SK-N-SH (cell line): ENCODE results near the gene AMD1. TPM values are rescaled to one million over a fixed set of nuclear protein-coding genes. Genes with fewer than 3 reads are reported as not detected.

ENCODE experiments used
- CTCF ChIA-PET: fragments of 300-600, 350-600 bp; formaldehyde crosslinking; extraction: SDS; loops from one replicate; lab custom pipeline; 2021; lab: Yijun Ruan, JAX
- POLR2A ChIA-PET: fragments of 350-600 bp; sonication (Branson Sonifier 250); formaldehyde crosslinking; extraction: SDS; loops from one replicate; lab custom pipeline; 2020; ENCODE audit warnings: antibody characterized with exemption, inconsistent platforms; lab: Yijun Ruan, JAX
- DNase-seq: peaks from one replicate; pipeline ENCODE4 v3.0.0; 2012
- H2AFZ ChIP-seq: fragments of 200-600 bp; sonication (generic); 2 replicates; pipeline ENCODE4 v1.8.1; 2016; ENCODE audit warnings: antibody characterized with exemption, mild to moderate bottlenecking, low read depth
- H3F3A ChIP-seq: fragments of 200-600 bp; sonication (generic); replicated peaks from 2 replicates; pipeline ENCODE3; 2016; ENCODE audit warnings: antibody characterized with exemption, mild to moderate bottlenecking; ENCODE audit not compliant: insufficient read depth
- H3K27ac ChIP-seq, 2 experiments: fragments of 200-500 bp in 1 of 2; fragments of 200-600 bp in 1 of 2; sonication (Bioruptor generic) in 1 of 2; sonication (generic), shearing (Covaris generic) in 1 of 2; 2 replicates each; pipeline versions ENCODE4 v1.5.1 to v1.6.1; 2014 to 2016; ENCODE audit warnings: low read depth in 2 of 2, inconsistent platforms in 1 of 2, low read length in 1 of 2, mild to moderate bottlenecking in 1 of 2, mixed read lengths in 1 of 2
- H3K27me3 ChIP-seq: fragments of 200-600 bp; sonication (generic), shearing (Covaris generic); 2 replicates; pipeline ENCODE4 v1.6.1; 2016; ENCODE audit warnings: mixed run types; ENCODE audit not compliant: insufficient read depth
- H3K36me3 ChIP-seq, 2 experiments: fragments of 200-500 bp in 1 of 2; fragments of 200-600 bp in 1 of 2; sonication (Bioruptor generic) in 1 of 2; sonication (generic) in 1 of 2; replicated peaks in 1 of 2; 2 replicates each; pipeline versions ENCODE3 to v1.5.1; 2014 to 2016; ENCODE audit warnings: low read length in 1 of 2, mild to moderate bottlenecking in 1 of 2; ENCODE audit not compliant: insufficient read depth in 2 of 2, control insufficient read depth in 1 of 2
- H3K4me1 ChIP-seq, 2 experiments: fragments of 200-500 bp in 1 of 2; fragments of 200-600 bp in 1 of 2; sonication (Bioruptor generic) in 1 of 2; sonication (generic), shearing (Covaris generic) in 1 of 2; 2 replicates each; pipeline versions ENCODE4 v1.5.1 to v1.6.1; 2014 to 2016; ENCODE audit warnings: low read depth in 1 of 2, low read length in 1 of 2, mixed run types in 1 of 2; ENCODE audit not compliant: insufficient read depth in 2 of 2, control insufficient read depth in 1 of 2
- H3K4me2 ChIP-seq: fragments of 200-600 bp; sonication (generic), shearing (Covaris generic); 2 replicates; pipeline ENCODE4 v1.6.1; 2017; ENCODE audit warnings: mixed run types
- H3K4me3 ChIP-seq, 2 experiments: fragments of 200-500 bp in 1 of 2; fragments of 200-600 bp in 1 of 2; sonication (Bioruptor generic) in 1 of 2; sonication (generic), shearing (Covaris generic) in 1 of 2; 2 replicates each; pipeline versions ENCODE4 v1.5.1 to v1.8.1; 2014 to 2016; ENCODE audit warnings: low read depth in 2 of 2, inconsistent platforms in 1 of 2, low read length in 1 of 2, mild to moderate bottlenecking in 1 of 2, mixed read lengths in 1 of 2, moderate library complexity in 1 of 2
- H3K79me2 ChIP-seq: fragments of 200-600 bp; sonication (generic); 2 replicates; pipeline ENCODE4 v1.8.1; 2017; ENCODE audit warnings: mild to moderate bottlenecking; ENCODE audit not compliant: insufficient read depth
- H3K9ac ChIP-seq: fragments of 200-600 bp; sonication (generic); 2 replicates; pipeline ENCODE4 v1.6.1; 2017; ENCODE audit warnings: mixed run types
- H3K9me2 ChIP-seq: fragments of 200-600 bp; sonication (generic); 2 replicates; pipeline ENCODE4 v1.6.1; 2017; ENCODE audit warnings: mixed run types
- H3K9me3 ChIP-seq: fragments of 200-600 bp; sonication (generic); 2 replicates; pipeline ENCODE4 v1.6.1; 2017; ENCODE audit warnings: mixed run types, mild to moderate bottlenecking, moderate library complexity
- H4K20me1 ChIP-seq: fragments of 200-600 bp; sonication (generic); 2 replicates; pipeline ENCODE4 v1.6.1; 2017; ENCODE audit warnings: mild to moderate bottlenecking, mixed run types; ENCODE audit not compliant: insufficient read depth
- CHD2 ChIP-seq: fragments of 150-350 bp; IDR thresholded peaks from 2 replicates; pipeline ENCODE4 v1.6.1; 2018; ENCODE audit warnings: low read length; ENCODE audit not compliant: partially characterized antibody
- ELF1 ChIP-seq: IDR thresholded peaks from 2 replicates; pipeline ENCODE4 v1.4.0; 2012
- EZH2phosphoT487 ChIP-seq: fragments of 200-600 bp; sonication (generic); IDR thresholded peaks from 2 replicates; pipeline ENCODE4 v1.6.1; 2017; ENCODE audit warnings: low read depth, mixed run types, mild to moderate bottlenecking, antibody characterized with exemption, moderate library complexity, borderline replicate concordance
- FOSL2 ChIP-seq: IDR thresholded peaks from 2 replicates; pipeline ENCODE4 v1.4.0; 2012; ENCODE audit warnings: low read depth, mild to moderate bottlenecking, moderate library complexity, borderline replicate concordance
- FOXM1 ChIP-seq: IDR thresholded peaks from 2 replicates; pipeline ENCODE4 v1.4.0; 2012; ENCODE audit warnings: low read depth, mild to moderate bottlenecking
- GABPA ChIP-seq: IDR thresholded peaks from 2 replicates; pipeline ENCODE4 v1.4.0; 2012; ENCODE audit warnings: low read depth, mild to moderate bottlenecking
- GATA2 ChIP-seq: sonication (generic); formaldehyde crosslinking; IDR thresholded peaks from 2 replicates; pipeline ENCODE4 v1.5.0; 2020; ENCODE audit warnings: mild to moderate bottlenecking, missing genetic modification reagents
- MEF2A ChIP-seq: IDR thresholded peaks from 2 replicates; pipeline ENCODE4 v1.4.0; 2012; ENCODE audit warnings: low read depth, borderline replicate concordance
- NFIC ChIP-seq: IDR thresholded peaks from 2 replicates; pipeline ENCODE4 v1.4.0; 2012; ENCODE audit warnings: borderline replicate concordance
- NRF1 ChIP-seq: IDR thresholded peaks from 2 replicates; pipeline ENCODE4 v1.6.1; 2012; ENCODE audit warnings: low read depth, mild to moderate bottlenecking, low read length
- POLR2AphosphoS5 ChIP-seq: IDR thresholded peaks from 2 replicates; pipeline ENCODE4 v1.6.1; 2012; ENCODE audit warnings: low read depth, low read length
- RAD21 ChIP-seq: IDR thresholded peaks from 2 replicates; pipeline ENCODE4 v1.6.1; 2012; ENCODE audit warnings: mild to moderate bottlenecking, low read length
- REST ChIP-seq: IDR thresholded peaks from 2 replicates; pipeline ENCODE4 v1.6.1; 2012; ENCODE audit warnings: mild to moderate bottlenecking, low read depth, low read length, moderate library complexity
- RFX5 ChIP-seq: IDR thresholded peaks from 2 replicates; pipeline ENCODE4 v1.6.1; 2012; ENCODE audit warnings: mild to moderate bottlenecking, improper control_type of control experiment, low read length
- SIN3A ChIP-seq: IDR thresholded peaks from 2 replicates; pipeline ENCODE4 v1.6.1; 2012; ENCODE audit warnings: low read depth, mild to moderate bottlenecking, low read length, moderate library complexity, borderline replicate concordance
- SMC3 ChIP-seq: IDR thresholded peaks from 2 replicates; pipeline ENCODE4 v1.6.1; 2012; ENCODE audit warnings: low read depth, low read length, improper control_type of control experiment
- TAF1 ChIP-seq: IDR thresholded peaks from 2 replicates; pipeline ENCODE4 v1.6.1; 2012; ENCODE audit warnings: low read depth, mild to moderate bottlenecking, low read length, moderate library complexity, borderline replicate concordance
- TCF12 ChIP-seq: IDR thresholded peaks from 2 replicates; pipeline ENCODE4 v1.4.0; 2012
- TEAD4 ChIP-seq: IDR thresholded peaks from 2 replicates; pipeline ENCODE4 v1.4.0; 2012; ENCODE audit warnings: mild to moderate bottlenecking, borderline replicate concordance; ENCODE audit not compliant: insufficient read depth
- USF2 ChIP-seq: fragments of 150-350 bp; IDR thresholded peaks from 2 replicates; pipeline ENCODE4 v1.6.1; 2017; ENCODE audit warnings: antibody characterized with exemption, low read length, low read depth, borderline replicate concordance
- YY1 ChIP-seq: IDR thresholded peaks from 2 replicates; pipeline ENCODE4 v1.4.0; 2012; ENCODE audit warnings: low read depth, mild to moderate bottlenecking
- ZBTB33 ChIP-seq: IDR thresholded peaks from 2 replicates; pipeline ENCODE4 v1.4.0; 2012; ENCODE audit warnings: low read depth, borderline replicate concordance
- WGBS: methylation state at CpG from one replicate; pipeline ENCODE4 v1.1.6; 2017; ENCODE audit warnings: low lambda C conversion rate; 5-methylcytosine and 5-hydroxymethylcytosine counted together
- polyA plus RNA-seq, 3 experiments: library from polyadenylated mRNA; depleted of rRNA; stranded (reverse); fragments of >200 nt; gene quantifications; 2 replicates each; pipeline ENCODE4 v1.2.3, GENCODE V29; 2012

The AMD1 gene
- polyA plus RNA-seq, 1 of the 3 experiments (the other 2 are of a cell fraction), result 21.1 TPM

- Histone ChIP-seq H4K20me1 (no peaks in the 10 kb centered on the region), H3K4me2 (no peak overlapping the region), H3F3A (peaks cover 3% of the 10 kb centered on the region), H3K4me1 (no peaks in the 10 kb centered on the region), H3K27me3 (no peaks in the 10 kb centered on the region), H2AFZ (no peak overlapping the region), H3K9ac (no peak overlapping the region), H3K79me2 (no peaks in the 10 kb centered on the region), H3K9me3 (no peaks in the 10 kb centered on the region), H3K9me2 (no peaks in the 10 kb centered on the region), H3K27ac (no peak overlapping the region), H3K4me3 (no peak overlapping the region), H3K36me3 (no peaks in the 10 kb centered on the region)
- ChIA-PET POLR2A (interaction anchor here (1.0 to 1.4 kb wide), 2 partner anchors 18 to 102 kb away, joined by 5 read pairs; partner anchors contain the start of genes AMD1 and GTF3C6), CTCF (no interaction called here)
- WGBS, result 89% methylated on average over 3 of the region's 3 CpGs
- TF ChIP-seq ELF1 (no peak), EZH2phosphoT487 (no peak), POLR2AphosphoS5 (no peak), GABPA (no peak), USF2 (no peak), CHD2 (no peak), SIN3A (no peak), GATA2 (no peak), TCF12 (no peak), FOSL2 (no peak), MEF2A (no peak), NFIC (no peak), FOXM1 (no peak)
- DNase-seq, result no peak
Observed at GRCh38 chr6:110856296-110856695, 18.3 kb upstream of the AMD1 start.

GRCh38 chr6:110858016-110858415, 16.6 kb upstream of the AMD1 start:
- no peaks in the 10 kb centered on the region for H3K79me2 ChIP-seq
- no peaks in the 10 kb centered on the region for H3K4me1 ChIP-seq
- 91% methylated on average over 16 of the region's 21 CpGs for WGBS
- ChIA-PET POLR2A (no interaction called here), CTCF (interaction anchor here (0.6 kb wide), 1 partner anchor 11 kb away, joined by 3 read pairs; no protein-coding TSS in a partner anchor)
- no peak for DNase-seq
- H3F3A ChIP-seq, result peaks cover 3% of the 10 kb centered on the region
- H3K27ac ChIP-seq, result no peak overlapping the region
- no peak overlapping the region for H3K4me3 ChIP-seq
- no peak overlapping the region for H3K9ac ChIP-seq
- H4K20me1 ChIP-seq, result no peaks in the 10 kb centered on the region
- H3K27me3 ChIP-seq, result no peaks in the 10 kb centered on the region
- no peak overlapping the region for H3K4me2 ChIP-seq
- H3K36me3 ChIP-seq, result no peaks in the 10 kb centered on the region
- H3K9me2 ChIP-seq, result no peaks in the 10 kb centered on the region
- H3K9me3 ChIP-seq, result no peaks in the 10 kb centered on the region
- H2AFZ ChIP-seq, result no peak overlapping the region
- TF ChIP-seq GABPA, result no peak
- TF ChIP-seq TAF1, result no peak
- no peak for TF ChIP-seq NFIC
- no peak for TF ChIP-seq CHD2
- no peak for TF ChIP-seq RFX5
- no peak for TF ChIP-seq FOXM1
- TF ChIP-seq MEF2A, result no peak
- TF ChIP-seq FOSL2, result no peak
- TF ChIP-seq EZH2phosphoT487, result no peak
- TF ChIP-seq REST, result no peak
- TF ChIP-seq TEAD4, result no peak
- no peak for TF ChIP-seq SMC3
- TF ChIP-seq ZBTB33, result no peak
- no peak for TF ChIP-seq YY1
- TF ChIP-seq RAD21, result no peak
- TF ChIP-seq NRF1, result no peak
